Fibroblast of mammary gland (primary cell): ENCODE measurements around the gene IGFBP3.

Experiments used
- DNase-seq: peaks from one replicate; pipeline ENCODE4 v3.0.0-alpha.2; 2010; ENCODE audit warnings: low read depth
- H3K4me3 ChIP-seq: 2 replicates; pipeline ENCODE4 v1.5.1; 2011; ENCODE audit warnings: low read depth, mild to moderate bottlenecking, low read length, moderate library complexity; ENCODE audit not compliant: control insufficient read depth
- CTCF ChIP-seq: conservative IDR thresholded peaks from 2 replicates; pipeline ENCODE4 v1.5.1; 2011; ENCODE audit warnings: low read depth, low read length, inconsistent platforms; ENCODE audit not compliant: control insufficient read depth, insufficient read depth

The IGFBP3 gene

GRCh38 chr7:45923290-45923689, 2.2 kb upstream of the IGFBP3 start:
- DNase-seq, result peak; percentile 70
- peak; percentile 98 for TF ChIP-seq CTCF
- H3K4me3 ChIP-seq, result no peak overlapping the region

GRCh38 chr7:45922810-45923209, 1.7 kb upstream of the IGFBP3 start:
- no peak for TF ChIP-seq CTCF
- DNase-seq, result no peak
- H3K4me3 ChIP-seq, result peak overlapping the region; percentile 17

DNA sequence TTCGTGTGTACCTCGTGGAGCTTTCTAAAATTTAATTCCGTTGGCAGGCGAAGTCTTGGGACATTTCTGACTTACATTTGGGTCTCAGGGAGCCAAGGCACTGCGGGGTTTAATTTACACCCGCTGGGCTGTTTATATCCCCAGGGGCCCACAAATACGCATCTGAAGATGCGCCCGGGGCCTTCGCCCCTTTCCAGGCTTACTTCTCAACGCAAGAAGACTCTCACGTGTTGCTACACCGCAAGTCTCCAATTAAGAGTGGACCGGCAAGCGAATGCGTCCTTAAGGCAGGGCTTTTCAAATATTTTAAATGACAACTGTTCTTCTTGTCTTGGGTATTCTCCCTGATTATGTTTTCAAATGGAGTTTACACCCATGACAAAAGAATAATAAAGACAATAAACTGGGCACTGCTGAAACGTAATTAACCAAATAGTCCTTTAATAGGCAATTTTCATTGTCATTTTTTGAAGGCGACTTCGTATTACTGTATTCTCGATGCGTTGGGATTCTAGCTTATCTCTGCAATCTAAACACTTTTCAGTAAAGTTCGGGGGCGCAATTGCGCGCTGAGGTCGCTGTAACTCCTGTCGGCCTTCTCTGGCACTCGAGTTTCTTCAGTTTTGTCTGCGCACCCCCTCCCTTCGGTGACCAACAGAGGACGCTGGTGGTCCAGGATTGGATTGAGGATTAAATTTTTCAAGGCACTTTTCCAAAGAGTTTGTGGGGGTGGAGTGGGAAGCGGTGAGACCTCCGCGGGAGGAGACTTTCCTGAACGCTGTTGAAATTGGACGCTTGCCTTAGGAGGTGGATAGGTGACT, 837 bp upstream of the IGFBP3 start:
- TF ChIP-seq CTCF, result peak; percentile 99
- peak overlapping the region; percentile 37 for H3K4me3 ChIP-seq
- DNase-seq, result peak; percentile 69

- H3K4me3 ChIP-seq, result peak overlapping the region; percentile 13
- TF ChIP-seq CTCF, result no peak
- DNase-seq, result no peak
Measured at GRCh38 chr7:45921381-45921698, 268 bp upstream of the IGFBP3 start.

DNA sequence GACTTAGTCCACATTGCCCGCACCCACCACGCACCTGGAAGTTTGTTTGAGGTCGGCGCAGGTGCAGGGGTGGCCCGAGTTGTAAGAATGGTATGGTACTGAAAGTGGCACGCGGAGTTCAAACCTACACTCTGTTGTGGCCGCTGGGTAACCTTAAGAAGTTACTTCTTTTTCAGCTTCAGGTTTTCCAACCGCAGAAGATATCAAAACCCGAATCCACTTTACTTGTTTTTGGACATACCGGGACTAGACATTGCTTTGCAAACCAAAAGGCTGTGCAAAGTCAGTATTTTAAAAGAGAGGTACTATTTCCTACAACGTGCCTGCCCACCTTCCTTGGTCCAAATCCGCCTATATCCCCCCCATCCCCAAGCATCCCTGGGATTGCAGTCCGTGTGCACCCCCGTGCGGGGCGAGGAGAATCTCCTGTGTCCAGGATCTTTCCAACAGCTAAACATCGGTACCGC, 1.0 kb downstream of the IGFBP3 start:
- peak overlapping the region; percentile 35 for H3K4me3 ChIP-seq
- DNase-seq, result no peak
- no peak for TF ChIP-seq CTCF

GRCh38 chr7:45919231-45919784, 1.8 kb downstream of the IGFBP3 start:
- no peak for TF ChIP-seq CTCF
- no peak for DNase-seq
- no peak overlapping the region for H3K4me3 ChIP-seq
